GM23338 (cell line): ENCODE results near the gene SMYD3. TPM values are rescaled to one million over a fixed set of nuclear protein-coding genes. Genes with fewer than 3 reads are reported as not detected.

Experiments used
- ATAC-seq: fragments of 200-7000 bp; cut with Tn5 transposase; 3 replicates; pipeline ENCODE4 v1.9.1; 2020
- DNase-seq: peaks from one replicate; pipeline ENCODE4 v3.0.0-alpha.2; 2015; ENCODE audit warnings: low spot score
- H2AFZ ChIP-seq: fragments of 200-600 bp; sonication (generic); 2 replicates; pipeline ENCODE4 v1.8.0; 2016; ENCODE audit warnings: antibody characterized with exemption, mild to moderate bottlenecking, moderate library complexity
- H3F3A ChIP-seq: fragments of 200-600 bp; sonication (generic); replicated peaks from 2 replicates; pipeline ENCODE4 v1.8.0; 2017; ENCODE audit warnings: antibody characterized with exemption, mixed run types, low read depth
- H3K27ac ChIP-seq: fragments of 200-600 bp; sonication (generic); 2 replicates; pipeline ENCODE4 v1.6.1; 2016; ENCODE audit warnings: low read depth
- H3K27me3 ChIP-seq: fragments of 200-600 bp; sonication (generic); 2 replicates; pipeline ENCODE4 v1.8.0; 2016; ENCODE audit warnings: mild to moderate bottlenecking, mixed run types, moderate library complexity; ENCODE audit not compliant: insufficient read depth
- H3K36me3 ChIP-seq: fragments of 200-600 bp; sonication (generic); 2 replicates; pipeline ENCODE4 v1.8.0; 2016; ENCODE audit warnings: mild to moderate bottlenecking; ENCODE audit not compliant: insufficient read depth
- H3K4me1 ChIP-seq: fragments of 200-600 bp; sonication (generic); 2 replicates; pipeline ENCODE4 v1.8.0; 2016; ENCODE audit warnings: mild to moderate bottlenecking, moderate library complexity; ENCODE audit not compliant: insufficient read depth
- H3K4me2 ChIP-seq: fragments of 200-600 bp; sonication (generic); 2 replicates; pipeline ENCODE4 v1.7.1; 2017; ENCODE audit warnings: mixed run types
- H3K4me3 ChIP-seq: fragments of 200-600 bp; sonication (generic); 2 replicates; pipeline ENCODE4 v1.6.1; 2016; ENCODE audit warnings: mixed run types
- H3K79me2 ChIP-seq: fragments of 200-600 bp; sonication (generic); replicated peaks from 2 replicates; pipeline ENCODE4 v1.8.0; 2017; ENCODE audit warnings: mild to moderate bottlenecking; ENCODE audit not compliant: insufficient read depth
- H3K9me2 ChIP-seq: fragments of 200-600 bp; sonication (generic); 2 replicates; pipeline ENCODE4 v1.8.0; 2017; ENCODE audit not compliant: insufficient read depth
- H4K20me1 ChIP-seq: fragments of 200-600 bp; sonication (generic); replicated peaks from 2 replicates; pipeline ENCODE4 v1.8.0; 2017; ENCODE audit warnings: mild to moderate bottlenecking; ENCODE audit not compliant: insufficient read depth
- H3K27ac Mint-ChIP-seq: 2 replicates; pipeline ENCODE4 v1.8.0; 2020; ENCODE audit warnings: inconsistent platforms, mild to moderate bottlenecking, moderate library complexity, mixed read lengths
- H3K27me3 Mint-ChIP-seq: 3 replicates; pipeline ENCODE4 v1.8.0; 2022; ENCODE audit warnings: low read depth, mild to moderate bottlenecking, moderate library complexity, mixed read lengths, inconsistent platforms; ENCODE audit not compliant: insufficient read depth, poor library complexity
- H3K36me3 Mint-ChIP-seq: 3 replicates; pipeline ENCODE4 v1.8.0; 2021; ENCODE audit warnings: low read depth, mild to moderate bottlenecking, inconsistent platforms, moderate library complexity, mixed read lengths
- H3K4me1 Mint-ChIP-seq: 3 replicates; pipeline ENCODE4 v1.8.0; 2020; ENCODE audit warnings: mild to moderate bottlenecking, inconsistent platforms, mixed read lengths
- H3K4me3 Mint-ChIP-seq: 3 replicates; pipeline ENCODE4 v1.8.0; 2021; ENCODE audit warnings: moderate library complexity, mild to moderate bottlenecking, inconsistent platforms, mixed read lengths
- H3K9me3 Mint-ChIP-seq: 3 replicates; pipeline ENCODE4 v1.8.0; 2020; ENCODE audit warnings: moderate library complexity, mild to moderate bottlenecking, inconsistent platforms, mixed read lengths
- CREB1 ChIP-seq: fragments of 250-450 bp; sonication (Bioruptor Pico); IDR thresholded peaks from 2 replicates; pipeline ENCODE4 v1.5.0; 2020; ENCODE audit warnings: low read depth, mild to moderate bottlenecking, moderate library complexity
- NANOG ChIP-seq: IDR thresholded peaks from 2 replicates; pipeline ENCODE4 v1.6.1; 2016; ENCODE audit warnings: antibody characterized with exemption, borderline replicate concordance
- POLR2AphosphoS5 ChIP-seq: IDR thresholded peaks from 2 replicates; pipeline ENCODE4 v1.6.1; 2016; ENCODE audit warnings: antibody characterized with exemption, low read depth
- STAT1 ChIP-seq: IDR thresholded peaks from one replicate; pipeline ENCODE4 v1.6.1; 2016; ENCODE audit warnings: antibody characterized with exemption; ENCODE audit not compliant: unreplicated experiment
- ZNF114 ChIP-seq: fragments of 250-450 bp; sonication (Bioruptor Pico); IDR thresholded peaks from 2 replicates; pipeline ENCODE4 v1.5.0; 2020; ENCODE audit warnings: mild to moderate bottlenecking, moderate library complexity
- ZNF331 ChIP-seq: fragments of 250-450 bp; sonication (Bioruptor Pico); IDR thresholded peaks from 2 replicates; pipeline ENCODE4 v1.5.0; 2020; ENCODE audit warnings: low read depth, mild to moderate bottlenecking, moderate library complexity
- polyA plus RNA-seq: library from polyadenylated mRNA; unstranded; fragments of >200 nt; fragmentation: Nextera tagmentation; extraction: Ambion mirVana; gene quantifications from 2 replicates; pipeline ENCODE4 v1.2.1, GENCODE V29; 2016
- total RNA-seq: library from RNA; depleted of rRNA; stranded (reverse); fragments of >200 nt; shearing (Covaris generic); gene quantifications from 2 replicates; pipeline ENCODE4 v1.2.3, GENCODE V29; 2014
- TF ChIP-seq, protein P1 (sequence below), 2 experiments: fragments of 200-600 bp in 1 of 2; sonication (generic) in 1 of 2; conservative IDR thresholded peaks; 2 replicates each; pipeline versions ENCODE4 v1.5.1 to v1.6.1; 2016 to 2017; ENCODE audit warnings: antibody characterized with exemption in 2 of 2, low read depth in 2 of 2, mild to moderate bottlenecking in 2 of 2, moderate library complexity in 1 of 2
- TF ChIP-seq, protein P2 (sequence below): fragments of 250-450 bp; sonication (Bioruptor Pico); IDR thresholded peaks from 2 replicates; pipeline ENCODE4 v1.5.0; 2020; ENCODE audit warnings: mild to moderate bottlenecking, moderate library complexity

The SMYD3 gene
- total and polyA plus RNA-seq, 2 experiments from 2014 or later, result 31.8 to 34.4 TPM

DNA sequence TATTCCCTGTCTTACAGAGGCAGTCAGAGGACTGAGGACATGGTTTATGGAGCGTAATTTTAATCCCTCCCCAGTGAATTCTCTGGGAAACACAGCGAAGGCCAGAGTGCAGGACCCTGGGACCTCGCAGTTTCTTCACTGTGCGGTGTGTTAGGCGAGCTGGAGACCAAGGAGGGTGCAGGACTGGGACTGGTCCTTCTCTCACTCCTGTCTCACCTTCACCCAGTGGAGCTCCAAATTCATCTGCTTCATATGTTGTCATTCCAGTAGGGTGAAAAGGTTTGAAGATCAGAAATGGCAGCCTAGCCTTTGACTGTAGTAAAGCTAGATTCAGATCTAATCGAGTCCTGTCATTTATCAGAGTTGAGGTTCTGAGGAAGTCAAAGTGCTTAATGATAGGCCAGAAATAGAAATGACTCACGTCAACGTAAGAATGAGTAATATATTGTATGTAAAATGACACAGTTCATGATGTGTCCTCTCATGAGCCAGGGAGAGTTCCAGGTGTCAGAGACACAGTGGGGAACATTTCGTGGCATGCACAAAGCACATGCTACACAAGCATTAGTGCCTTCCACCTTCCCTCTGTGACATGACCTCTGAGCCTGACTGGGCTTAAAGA lies 647.5 kb downstream of the SMYD3 start:
- no peaks in the 10 kb centered on the region for H3K36me3 ChIP-seq
- H3K4me1 Mint-ChIP-seq, result peaks cover 19% of the 10 kb centered on the region
- H3K36me3 Mint-ChIP-seq, result peaks cover under 1% of the 10 kb centered on the region; the same call in 1 of the 3 replicates
- H3K4me3 Mint-ChIP-seq, result no peak overlapping the region
- H3K4me2 ChIP-seq, result no peak overlapping the region
- H3K79me2 ChIP-seq, result no peaks in the 10 kb centered on the region
- no peak overlapping the region for H2AFZ ChIP-seq
- no peak for DNase-seq
- no peak overlapping the region for H3K4me3 ChIP-seq
- no peaks in the 10 kb centered on the region for H3K9me3 Mint-ChIP-seq
- ATAC-seq, result no peak
- H3K4me1 ChIP-seq, result no peaks in the 10 kb centered on the region
- no peak for TF ChIP-seq ZNF114 (CRISPR knock-in tag)
- TF ChIP-seq, protein P1, sequence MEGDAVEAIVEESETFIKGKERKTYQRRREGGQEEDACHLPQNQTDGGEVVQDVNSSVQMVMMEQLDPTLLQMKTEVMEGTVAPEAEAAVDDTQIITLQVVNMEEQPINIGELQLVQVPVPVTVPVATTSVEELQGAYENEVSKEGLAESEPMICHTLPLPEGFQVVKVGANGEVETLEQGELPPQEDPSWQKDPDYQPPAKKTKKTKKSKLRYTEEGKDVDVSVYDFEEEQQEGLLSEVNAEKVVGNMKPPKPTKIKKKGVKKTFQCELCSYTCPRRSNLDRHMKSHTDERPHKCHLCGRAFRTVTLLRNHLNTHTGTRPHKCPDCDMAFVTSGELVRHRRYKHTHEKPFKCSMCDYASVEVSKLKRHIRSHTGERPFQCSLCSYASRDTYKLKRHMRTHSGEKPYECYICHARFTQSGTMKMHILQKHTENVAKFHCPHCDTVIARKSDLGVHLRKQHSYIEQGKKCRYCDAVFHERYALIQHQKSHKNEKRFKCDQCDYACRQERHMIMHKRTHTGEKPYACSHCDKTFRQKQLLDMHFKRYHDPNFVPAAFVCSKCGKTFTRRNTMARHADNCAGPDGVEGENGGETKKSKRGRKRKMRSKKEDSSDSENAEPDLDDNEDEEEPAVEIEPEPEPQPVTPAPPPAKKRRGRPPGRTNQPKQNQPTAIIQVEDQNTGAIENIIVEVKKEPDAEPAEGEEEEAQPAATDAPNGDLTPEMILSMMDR (conservative IDR thresholded peaks at IDR 0.05; ENCODE audit: low read depth in 2 of 2), result no peak
- no peak for TF ChIP-seq CREB1
- TF ChIP-seq STAT1, result no peak
- no peak for TF ChIP-seq ZNF331 (CRISPR knock-in tag)
- TF ChIP-seq, protein P2, sequence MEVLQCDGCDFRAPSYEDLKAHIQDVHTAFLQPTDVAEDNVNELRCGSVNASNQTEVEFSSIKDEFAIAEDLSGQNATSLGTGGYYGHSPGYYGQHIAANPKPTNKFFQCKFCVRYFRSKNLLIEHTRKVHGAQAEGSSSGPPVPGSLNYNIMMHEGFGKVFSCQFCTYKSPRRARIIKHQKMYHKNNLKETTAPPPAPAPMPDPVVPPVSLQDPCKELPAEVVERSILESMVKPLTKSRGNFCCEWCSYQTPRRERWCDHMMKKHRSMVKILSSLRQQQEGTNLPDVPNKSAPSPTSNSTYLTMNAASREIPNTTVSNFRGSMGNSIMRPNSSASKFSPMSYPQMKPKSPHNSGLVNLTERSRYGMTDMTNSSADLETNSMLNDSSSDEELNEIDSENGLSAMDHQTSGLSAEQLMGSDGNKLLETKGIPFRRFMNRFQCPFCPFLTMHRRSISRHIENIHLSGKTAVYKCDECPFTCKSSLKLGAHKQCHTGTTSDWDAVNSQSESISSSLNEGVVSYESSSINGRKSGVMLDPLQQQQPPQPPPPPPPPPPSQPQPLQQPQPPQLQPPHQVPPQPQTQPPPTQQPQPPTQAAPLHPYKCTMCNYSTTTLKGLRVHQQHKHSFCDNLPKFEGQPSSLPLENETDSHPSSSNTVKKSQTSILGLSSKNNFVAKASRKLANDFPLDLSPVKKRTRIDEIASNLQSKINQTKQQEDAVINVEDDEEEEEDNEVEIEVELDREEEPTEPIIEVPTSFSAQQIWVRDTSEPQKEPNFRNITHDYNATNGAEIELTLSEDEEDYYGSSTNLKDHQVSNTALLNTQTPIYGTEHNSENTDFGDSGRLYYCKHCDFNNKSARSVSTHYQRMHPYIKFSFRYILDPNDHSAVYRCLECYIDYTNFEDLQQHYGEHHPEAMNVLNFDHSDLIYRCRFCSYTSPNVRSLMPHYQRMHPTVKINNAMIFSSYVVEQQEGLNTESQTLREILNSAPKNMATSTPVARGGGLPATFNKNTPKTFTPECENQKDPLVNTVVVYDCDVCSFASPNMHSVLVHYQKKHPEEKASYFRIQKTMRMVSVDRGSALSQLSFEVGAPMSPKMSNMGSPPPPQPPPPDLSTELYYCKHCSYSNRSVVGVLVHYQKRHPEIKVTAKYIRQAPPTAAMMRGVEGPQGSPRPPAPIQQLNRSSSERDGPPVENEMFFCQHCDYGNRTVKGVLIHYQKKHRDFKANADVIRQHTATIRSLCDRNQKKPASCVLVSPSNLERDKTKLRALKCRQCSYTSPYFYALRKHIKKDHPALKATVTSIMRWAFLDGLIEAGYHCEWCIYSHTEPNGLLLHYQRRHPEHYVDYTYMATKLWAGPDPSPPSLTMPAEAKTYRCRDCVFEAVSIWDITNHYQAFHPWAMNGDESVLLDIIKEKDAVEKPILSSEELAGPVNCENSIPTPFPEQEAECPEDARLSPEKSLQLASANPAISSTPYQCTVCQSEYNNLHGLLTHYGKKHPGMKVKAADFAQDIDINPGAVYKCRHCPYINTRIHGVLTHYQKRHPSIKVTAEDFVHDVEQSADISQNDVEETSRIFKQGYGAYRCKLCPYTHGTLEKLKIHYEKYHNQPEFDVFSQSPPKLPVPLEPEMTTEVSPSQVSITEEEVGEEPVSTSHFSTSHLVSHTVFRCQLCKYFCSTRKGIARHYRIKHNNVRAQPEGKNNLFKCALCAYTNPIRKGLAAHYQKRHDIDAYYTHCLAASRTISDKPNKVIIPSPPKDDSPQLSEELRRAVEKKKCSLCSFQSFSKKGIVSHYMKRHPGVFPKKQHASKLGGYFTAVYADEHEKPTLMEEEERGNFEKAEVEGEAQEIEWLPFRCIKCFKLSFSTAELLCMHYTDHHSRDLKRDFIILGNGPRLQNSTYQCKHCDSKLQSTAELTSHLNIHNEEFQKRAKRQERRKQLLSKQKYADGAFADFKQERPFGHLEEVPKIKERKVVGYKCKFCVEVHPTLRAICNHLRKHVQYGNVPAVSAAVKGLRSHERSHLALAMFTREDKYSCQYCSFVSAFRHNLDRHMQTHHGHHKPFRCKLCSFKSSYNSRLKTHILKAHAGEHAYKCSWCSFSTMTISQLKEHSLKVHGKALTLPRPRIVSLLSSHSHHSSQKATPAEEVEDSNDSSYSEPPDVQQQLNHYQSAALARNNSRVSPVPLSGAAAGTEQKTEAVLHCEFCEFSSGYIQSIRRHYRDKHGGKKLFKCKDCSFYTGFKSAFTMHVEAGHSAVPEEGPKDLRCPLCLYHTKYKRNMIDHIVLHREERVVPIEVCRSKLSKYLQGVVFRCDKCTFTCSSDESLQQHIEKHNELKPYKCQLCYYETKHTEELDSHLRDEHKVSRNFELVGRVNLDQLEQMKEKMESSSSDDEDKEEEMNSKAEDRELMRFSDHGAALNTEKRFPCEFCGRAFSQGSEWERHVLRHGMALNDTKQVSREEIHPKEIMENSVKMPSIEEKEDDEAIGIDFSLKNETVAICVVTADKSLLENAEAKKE (CRISPR knock-in tag), result no peak
- TF ChIP-seq POLR2AphosphoS5, result no peak
- no peak for TF ChIP-seq NANOG
- H3K9me2 ChIP-seq, result no peaks in the 10 kb centered on the region
- no peak overlapping the region for H3K27ac ChIP-seq
- H3K27me3 ChIP-seq, result no peaks in the 10 kb centered on the region
- H3K27me3 Mint-ChIP-seq, result peaks cover 8% of the 10 kb centered on the region
- H3F3A ChIP-seq, result no peaks in the 10 kb centered on the region
- no peak overlapping the region for H3K27ac Mint-ChIP-seq
- H4K20me1 ChIP-seq, result no peaks in the 10 kb centered on the region
